Common myeloid progenitor, CD34-positive (primary cell): ENCODE measurements around the gene FOLR2.

Source experiments
- CTCF ChIA-PET: fragments of 350-600 bp; sonication (Branson Sonifier 250); formaldehyde crosslinking; loops from one replicate; lab custom pipeline; 2021; ENCODE audit warnings: antibody characterized with exemption; lab: Charles Lee
- POLR2A ChIA-PET: fragments of 350-600 bp; sonication (Branson Sonifier 250); formaldehyde crosslinking; loops from one replicate; lab custom pipeline; 2021; ENCODE audit warnings: antibody characterized with exemption; lab: Charles Lee
- DNase-seq, 3 donors: peaks; one replicate each; pipeline versions ENCODE4 v3.0.0 to v3.0.0-alpha.2; 2013
- H3K27ac ChIP-seq, 2 experiments: 1 replicate in 1 of 2; 2 replicates in 1 of 2; pipeline ENCODE4 v1.7.0; 2013; ENCODE audit warnings: inconsistent platforms in 2 of 2, low read length in 2 of 2, mild to moderate bottlenecking in 2 of 2, low read depth in 1 of 2, moderate library complexity in 1 of 2; ENCODE audit not compliant: severe bottlenecking in 2 of 2, insufficient read depth in 1 of 2, poor library complexity in 1 of 2
- H3K27me3 ChIP-seq, 5 experiments: replicated peaks in 2 of 5; 1 replicate in 3 of 5; 2 replicates in 2 of 5; pipeline versions ENCODE4 v1.6.1 to v1.7.0; 2013; ENCODE audit warnings: low read length in 4 of 5, mild to moderate bottlenecking in 2 of 5, moderate library complexity in 2 of 5, inconsistent platforms in 1 of 5; ENCODE audit not compliant: insufficient read depth in 5 of 5, control insufficient read depth in 4 of 5
- H3K36me3 ChIP-seq, 4 experiments: 1 replicate in 2 of 4; 2 replicates in 2 of 4; pipeline versions ENCODE4 v1.6.1 to v1.7.0; 2013; ENCODE audit warnings: low read length in 3 of 4, control low read depth in 1 of 4, mild to moderate bottlenecking in 1 of 4; ENCODE audit not compliant: control insufficient read depth in 4 of 4, insufficient read depth in 4 of 4
- H3K4me1 ChIP-seq, 4 experiments: 1 replicate in 3 of 4; 2 replicates in 1 of 4; pipeline versions ENCODE4 v1.6.1 to v1.7.1; 2013; ENCODE audit warnings: low read length in 3 of 4, mild to moderate bottlenecking in 3 of 4, control low read depth in 1 of 4, inconsistent platforms in 1 of 4, moderate library complexity in 1 of 4; ENCODE audit not compliant: control insufficient read depth in 4 of 4, insufficient read depth in 4 of 4; ENCODE audit errors: control extremely low read depth in 1 of 4
- H3K4me3 ChIP-seq, 7 experiments: 1 replicate in 4 of 7; 2 replicates in 3 of 7; pipeline versions ENCODE4 v1.5.1 to v1.7.0; 2013; ENCODE audit warnings: mild to moderate bottlenecking in 7 of 7, low read length in 6 of 7, moderate library complexity in 6 of 7, inconsistent platforms in 2 of 7, low read depth in 2 of 7, control low read depth in 1 of 7; ENCODE audit not compliant: insufficient read depth in 4 of 7, control insufficient read depth in 1 of 7; ENCODE audit errors: extremely low read depth in 1 of 7
- H3K9me3 ChIP-seq, 5 experiments: 1 replicate in 4 of 5; 2 replicates in 1 of 5; pipeline versions ENCODE4 v1.6.1 to v1.7.1; 2013; ENCODE audit warnings: low read length in 4 of 5, mild to moderate bottlenecking in 2 of 5, inconsistent platforms in 1 of 5, low read depth in 1 of 5, moderate library complexity in 1 of 5; ENCODE audit not compliant: control insufficient read depth in 4 of 5, insufficient read depth in 2 of 5; ENCODE audit errors: control extremely low read depth in 1 of 5
- WGBS: methylation state at CpG from one replicate; pipeline ENCODE4 v1.1.5; 2013; ENCODE audit not compliant: insufficient coverage; 5-methylcytosine and 5-hydroxymethylcytosine counted together

Gene FOLR2

GRCh38 chr11:72229925-72230763 is 13.6 kb downstream of the FOLR2 start:
- H3K9me3 ChIP-seq: no peaks in the 10 kb centered on the region
- H3K27ac ChIP-seq: no peak overlapping the region
- H3K4me1 ChIP-seq: peaks cover 0 to 32% (median 9%) of the 10 kb centered on the region in 4 experiments
- DNase-seq: no peak
- no peak overlapping the region for H3K4me3 ChIP-seq
- H3K36me3 ChIP-seq: peaks cover 12 to 88% (median 67%) of the 10 kb centered on the region in 4 experiments
- WGBS: over 99% methylated on average over 16 of the region's 21 CpGs
- no peaks in the 10 kb centered on the region for H3K27me3 ChIP-seq
- ChIA-PET POLR2A (no interaction called here), CTCF (interaction anchor here (0.6 to 2.9 kb wide), 4 partner anchors 8 to 181 kb away, joined by 3 to 9 read pairs (median 4); no protein-coding TSS in a partner anchor)

DNA sequence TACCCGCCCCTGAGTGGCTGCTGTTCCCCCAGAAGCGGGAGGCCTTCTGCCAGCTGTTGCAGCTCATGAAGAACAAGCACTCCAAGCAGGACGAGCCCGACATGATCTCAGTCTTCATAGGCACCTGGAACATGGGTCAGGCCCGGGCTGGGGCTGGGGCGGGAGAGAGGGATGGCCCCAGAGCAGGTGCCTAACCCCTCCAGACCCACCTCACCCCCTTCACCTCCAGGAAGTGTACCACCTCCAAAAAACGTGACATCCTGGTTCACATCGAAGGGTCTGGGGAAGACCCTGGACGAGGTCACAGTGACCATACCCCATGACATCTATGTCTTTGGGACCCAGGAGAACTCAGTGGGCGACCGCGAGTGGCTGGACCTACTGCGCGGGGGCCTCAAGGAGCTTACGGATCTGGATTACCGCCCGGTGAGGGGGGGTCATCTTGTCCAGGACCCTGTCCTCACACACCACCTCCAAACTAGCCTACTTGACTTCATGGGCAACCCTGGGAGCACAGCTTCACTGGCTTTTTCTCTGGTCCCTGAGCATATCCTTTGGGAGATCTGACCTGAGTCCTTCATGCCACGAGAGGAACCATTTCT is 14.3 kb downstream of the FOLR2 start:
- no peak overlapping the region for H3K4me3 ChIP-seq
- H3K9me3 ChIP-seq: no peaks in the 10 kb centered on the region
- H3K4me1 ChIP-seq: peaks cover 0 to 25% (median 2%) of the 10 kb centered on the region in 4 experiments
- no peaks in the 10 kb centered on the region for H3K27me3 ChIP-seq
- POLR2A ChIA-PET: no interaction called here
- DNase-seq: no peak
- no peak overlapping the region for H3K27ac ChIP-seq
- H3K36me3 ChIP-seq: peaks cover 12 to 94% (median 72%) of the 10 kb centered on the region in 4 experiments
- 95% methylated on average over 10 of the region's 18 CpGs for whole genome bisulfite sequencing
- CTCF ChIA-PET: no interaction called here

GRCh38 chr11:72231396-72232259 is 15.0 kb downstream of the FOLR2 start:
- H3K9me3 ChIP-seq: no peaks in the 10 kb centered on the region
- DNase-seq: no peak
- peaks cover 0 to 19% (median 0%) of the 10 kb centered on the region in 4 experiments for H3K4me1 ChIP-seq
- peaks cover 12 to 98% (median 75%) of the 10 kb centered on the region in 4 experiments for H3K36me3 ChIP-seq
- CTCF ChIA-PET: no interaction called here
- WGBS: 94% methylated on average over 7 of the region's 9 CpGs
- no peaks in the 10 kb centered on the region for H3K27me3 ChIP-seq
- H3K27ac ChIP-seq: no peak overlapping the region
- POLR2A ChIA-PET: no interaction called here
- no peak overlapping the region for H3K4me3 ChIP-seq

- Histone ChIP-seq H3K9me3 (no peaks in the 10 kb centered on the region), H3K4me1 (peaks cover 0 to 17% (median 0%) of the 10 kb centered on the region in 4 experiments), H3K36me3 (peaks cover 12 to 98% (median 78%) of the 10 kb centered on the region in 4 experiments), H3K27me3 (no peaks in the 10 kb centered on the region), H3K27ac (no peak overlapping the region), H3K4me3 (no peak overlapping the region)
- no peak for DNase-seq
- ChIA-PET CTCF (no interaction called here), POLR2A (no interaction called here)
- 99% methylated on average over 18 of the region's 18 CpGs for WGBS
Measured at GRCh38 chr11:72232260-72233055, 15.9 kb downstream of the FOLR2 start.

DNA sequence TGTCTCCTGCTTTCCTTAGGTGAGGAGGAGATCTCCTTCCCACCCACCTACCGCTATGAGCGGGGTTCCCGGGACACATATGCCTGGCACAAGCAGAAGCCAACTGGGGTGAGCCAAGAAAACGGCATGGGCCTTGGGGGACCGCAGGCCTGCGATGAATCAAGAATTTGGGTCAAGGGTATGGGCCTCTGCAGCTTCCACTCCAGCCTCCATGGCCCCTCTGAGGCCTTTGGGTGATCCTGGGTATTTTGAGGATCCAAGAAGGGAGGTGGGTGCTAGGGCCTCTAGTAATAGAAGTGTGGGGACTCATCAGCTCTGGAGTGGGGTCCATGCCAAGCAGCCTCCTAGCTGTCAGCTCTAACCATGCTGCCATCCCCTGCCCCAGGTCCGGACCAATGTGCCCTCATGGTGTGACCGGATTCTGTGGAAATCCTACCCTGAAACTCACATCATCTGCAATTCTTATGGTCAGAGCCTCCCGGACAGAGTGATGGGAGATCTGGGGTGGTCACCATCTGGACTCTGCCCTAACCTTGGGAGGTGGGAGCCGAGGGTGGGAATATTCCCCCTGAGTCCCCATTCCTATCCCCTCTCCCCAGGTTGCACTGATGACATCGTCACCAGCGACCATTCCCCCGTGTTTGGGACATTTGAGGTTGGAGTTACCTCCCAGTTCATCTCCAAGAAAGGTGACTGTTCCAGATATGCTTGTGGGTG is 16.6 kb downstream of the FOLR2 start:
- Histone ChIP-seq H3K4me1 (peaks cover 0 to 17% (median 0%) of the 10 kb centered on the region in 4 experiments), H3K9me3 (no peaks in the 10 kb centered on the region), H3K27me3 (peaks cover 0 to 5% (median 0%) of the 10 kb centered on the region in 5 experiments), H3K36me3 (peaks cover 10 to 98% (median 78%) of the 10 kb centered on the region in 4 experiments), H3K27ac (no peak overlapping the region), H3K4me3 (no peak overlapping the region)
- POLR2A ChIA-PET: no interaction called here
- no peak for DNase-seq
- 93% methylated on average over 8 of the region's 13 CpGs for WGBS
- CTCF ChIA-PET: no interaction called here
